Measurements from ENCODE around the gene ABLIM1.

The ABLIM1 gene

GRCh38 chr10:114489521-114490310, 168.4 kb downstream of the ABLIM1 start:
- no peak for DNase-seq (ENCODE audit: low spot score)

DNA sequence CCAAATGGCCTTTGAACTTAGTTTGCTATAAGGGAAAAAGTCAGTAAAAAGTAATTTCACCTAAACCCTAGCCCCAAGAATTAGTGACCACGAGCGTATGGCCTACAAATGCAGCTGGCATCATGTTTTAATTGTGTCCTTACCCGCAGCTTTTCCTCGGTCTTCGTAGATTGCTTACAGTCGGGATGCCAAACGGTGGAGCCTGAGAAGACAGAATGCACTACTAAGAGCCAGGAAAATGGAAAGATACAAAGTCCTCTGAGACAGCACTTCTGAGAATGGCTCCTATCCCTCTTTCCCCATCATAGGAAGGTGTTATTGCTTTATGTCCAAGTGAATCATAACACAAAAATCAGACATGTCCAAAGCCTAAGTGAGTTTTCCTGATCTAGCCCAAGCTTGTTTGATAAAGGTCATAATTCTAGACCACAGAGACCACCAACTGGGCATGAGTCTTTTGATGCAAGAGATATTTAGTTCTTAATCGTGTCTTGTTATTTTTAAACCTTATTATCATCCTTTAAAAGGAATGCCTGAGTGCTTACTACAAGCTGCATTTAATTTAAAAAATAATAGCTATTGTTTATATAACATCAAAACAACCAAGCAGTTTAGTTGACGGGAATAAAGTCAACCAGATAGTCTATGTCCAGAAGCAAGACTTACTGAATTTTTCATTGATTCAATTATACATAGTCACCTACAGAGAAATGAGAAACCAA, 170.1 kb downstream of the ABLIM1 start:
- no peak for DNase-seq (ENCODE audit: low spot score)

DNA sequence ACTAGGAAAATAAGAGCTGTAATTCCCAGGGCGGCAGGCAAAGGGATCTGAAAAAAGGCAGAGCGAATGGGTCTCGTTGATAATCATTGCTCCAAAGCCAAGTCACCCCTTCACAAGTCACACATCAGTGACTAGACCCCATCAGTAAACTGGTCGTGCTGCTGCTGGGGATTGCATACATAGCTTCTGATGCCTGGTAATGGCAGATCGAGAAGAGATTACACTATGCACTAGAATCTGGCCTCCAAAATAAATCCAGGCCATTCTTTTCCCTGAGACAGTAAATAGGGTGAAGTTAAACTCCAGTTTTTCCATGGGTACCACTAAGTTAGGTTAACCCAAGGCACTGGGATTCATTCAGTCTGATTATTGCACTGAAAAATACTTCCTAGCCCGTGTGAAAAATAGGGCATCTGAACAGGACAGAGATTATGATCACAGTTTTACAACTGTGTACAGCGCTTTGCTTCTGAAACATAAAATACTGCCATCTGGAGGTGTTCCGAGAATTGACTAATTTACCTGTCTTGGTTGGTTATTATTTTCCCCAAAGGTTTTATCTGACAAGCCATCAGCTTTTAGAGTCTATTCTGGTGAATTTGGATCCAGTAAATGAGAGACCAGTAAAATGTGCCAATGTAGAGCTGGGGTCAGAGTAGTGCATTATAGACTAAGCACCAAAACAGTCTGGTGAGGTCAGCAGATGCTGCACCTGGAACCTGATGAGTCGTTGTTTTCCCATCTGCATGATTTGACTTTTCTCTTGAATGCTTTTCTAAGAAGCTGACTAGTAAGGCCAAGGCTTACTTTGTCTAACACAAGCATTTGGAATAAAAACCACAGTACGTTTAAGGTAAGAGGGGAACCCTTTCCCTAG, 170.9 kb downstream of the ABLIM1 start:
- DNase-seq (ENCODE audit: low spot score), result peak; percentile 44

DNA sequence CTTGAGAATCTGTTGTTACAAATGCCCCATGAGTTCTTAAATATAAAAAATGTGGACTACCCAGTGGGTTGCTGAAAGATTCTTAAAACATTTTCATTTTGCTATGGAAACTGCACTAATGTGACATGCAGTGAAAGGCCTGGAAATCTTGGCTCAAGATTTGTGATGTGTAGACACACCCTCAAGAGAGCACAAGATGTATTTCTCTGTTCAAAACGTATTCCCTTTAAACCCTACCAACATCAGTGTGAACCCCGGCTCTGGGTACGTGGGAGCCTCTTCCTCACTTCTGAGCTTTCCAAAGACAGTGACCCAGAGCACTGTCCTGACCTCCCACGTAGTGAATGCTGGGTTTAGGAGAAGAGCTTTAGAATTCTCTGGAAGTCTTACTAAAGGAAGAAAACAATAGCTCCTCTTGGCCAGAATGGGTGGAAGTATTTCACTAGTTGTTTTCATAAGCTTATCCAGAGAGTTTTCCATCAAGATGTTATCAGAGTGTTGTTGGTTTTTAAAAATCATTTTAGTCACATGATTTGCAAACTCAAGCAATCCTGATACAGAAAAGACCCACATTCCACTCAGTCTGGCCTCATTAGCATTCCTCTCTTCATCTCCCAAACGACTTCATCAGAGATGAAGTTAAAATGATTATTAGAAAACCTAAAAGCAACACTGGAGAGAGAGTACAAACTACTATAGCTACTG, 172.2 kb downstream of the ABLIM1 start:
- DNase-seq (ENCODE audit: low spot score), result no peak

DNA sequence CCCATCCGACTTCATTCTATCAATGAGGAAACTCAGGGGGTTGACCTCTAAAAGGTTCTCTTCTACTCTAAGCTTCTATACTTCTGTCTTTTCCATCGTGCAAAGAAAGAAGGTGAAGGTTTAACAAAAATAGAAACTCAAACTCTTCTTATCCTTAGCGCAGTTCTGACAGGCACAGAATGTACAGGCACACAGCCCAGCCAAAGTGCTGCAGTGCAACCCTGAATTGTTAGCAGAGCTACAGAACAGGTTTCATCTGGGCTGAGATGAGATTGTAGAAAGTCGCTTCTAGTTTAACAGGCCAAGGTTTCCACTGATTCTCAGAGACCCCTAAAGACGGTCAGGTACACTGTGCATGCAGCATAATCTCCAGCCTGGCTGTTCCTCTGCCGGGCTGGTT, 174.5 kb downstream of the ABLIM1 start:
- DNase-seq (ENCODE audit: low spot score), result no peak

DNA sequence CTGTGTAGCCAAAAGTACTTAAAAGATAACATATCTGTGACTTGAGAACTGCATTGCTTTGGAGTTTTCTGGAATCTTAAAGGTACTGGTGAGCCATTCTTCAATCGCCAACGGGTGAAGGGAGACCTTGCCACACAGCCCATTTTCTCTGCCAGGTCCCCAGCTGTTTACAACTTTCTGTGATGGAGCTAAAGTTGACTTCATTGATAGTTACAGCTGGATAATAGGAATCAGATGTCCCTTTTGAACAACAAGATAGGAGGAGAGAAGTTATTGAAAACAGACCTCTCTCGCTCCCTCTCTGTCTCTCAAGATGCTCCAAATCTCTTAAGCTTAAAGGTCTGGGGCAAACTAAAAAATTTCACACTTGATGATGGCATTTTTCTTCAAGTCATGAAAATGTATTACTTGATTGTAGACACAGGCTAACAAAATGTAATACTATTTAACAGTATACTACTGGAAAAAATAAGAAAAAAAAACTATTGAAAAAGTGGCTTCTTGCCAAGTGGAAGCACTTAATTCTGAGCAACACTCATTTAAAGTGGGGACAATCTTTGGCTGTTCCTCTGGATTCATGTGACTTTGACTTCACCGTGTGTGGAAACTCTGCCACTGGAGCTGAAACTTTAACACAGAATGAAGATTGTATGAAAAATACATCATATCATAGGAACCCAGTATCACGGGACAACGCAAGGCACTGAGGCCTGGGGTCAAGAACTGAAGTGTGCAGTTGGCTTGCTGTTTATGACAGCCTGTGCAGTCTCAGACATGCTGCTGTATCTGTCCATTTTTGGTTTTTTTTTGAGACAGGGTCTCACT, 175.4 kb downstream of the ABLIM1 start:
- DNase-seq (ENCODE audit: low spot score), result no peak

GRCh38 chr10:114481055-114481454, 177.0 kb downstream of the ABLIM1 start:
- no peak for DNase-seq (ENCODE audit: low spot score)

GRCh38 chr10:114479836-114480235, 178.2 kb downstream of the ABLIM1 start:
- no peak for DNase-seq (ENCODE audit: low spot score)

- DNase-seq (ENCODE audit: low spot score), result no peak
Measured at GRCh38 chr10:114479307-114479706, 178.8 kb downstream of the ABLIM1 start.

DNA sequence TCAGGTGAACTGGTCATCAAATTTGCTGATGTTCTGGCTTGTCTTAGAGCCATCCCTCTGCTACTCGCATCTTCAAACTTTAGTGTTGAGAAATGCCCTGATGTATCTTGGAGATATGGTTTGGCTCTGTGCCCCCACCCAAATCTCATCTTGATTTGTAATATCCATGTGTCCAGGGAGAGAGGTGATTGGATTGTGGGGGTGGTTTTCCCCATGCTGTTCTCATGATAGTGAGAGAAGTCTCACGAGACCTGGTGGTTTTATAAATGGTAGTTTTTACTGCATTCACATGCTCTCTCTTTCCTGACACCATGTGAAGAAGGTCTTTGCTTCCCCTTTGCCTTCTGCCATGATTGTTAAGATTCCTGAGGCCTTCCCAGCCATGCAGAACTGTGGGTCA, 179.8 kb downstream of the ABLIM1 start:
- DNase-seq (ENCODE audit: low spot score), result no peak

- DNase-seq (ENCODE audit: low spot score), result peak; percentile 3
Measured at GRCh38 chr10:114477285-114477684, 180.8 kb downstream of the ABLIM1 start.

DNA sequence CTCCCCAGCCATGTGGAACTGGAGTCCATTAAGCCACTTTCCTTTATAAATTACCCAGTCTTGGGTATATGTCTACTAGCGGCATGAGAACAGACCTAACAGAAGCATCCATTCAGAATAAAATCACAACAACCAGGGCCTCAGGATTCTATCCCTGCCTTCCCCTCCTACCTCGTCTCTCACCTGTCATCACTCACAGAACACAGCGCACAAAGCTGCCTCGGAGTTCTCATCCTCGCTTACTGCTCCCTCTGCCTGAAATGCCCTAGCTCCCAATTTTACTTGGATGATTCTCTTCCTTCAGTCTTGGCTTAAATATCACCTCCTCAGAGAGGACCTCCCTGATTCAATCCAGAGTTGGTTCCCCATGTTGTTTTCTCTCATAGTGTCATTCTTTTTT, 183.1 kb downstream of the ABLIM1 start:
- no peak for DNase-seq (ENCODE audit: low spot score)

DNA sequence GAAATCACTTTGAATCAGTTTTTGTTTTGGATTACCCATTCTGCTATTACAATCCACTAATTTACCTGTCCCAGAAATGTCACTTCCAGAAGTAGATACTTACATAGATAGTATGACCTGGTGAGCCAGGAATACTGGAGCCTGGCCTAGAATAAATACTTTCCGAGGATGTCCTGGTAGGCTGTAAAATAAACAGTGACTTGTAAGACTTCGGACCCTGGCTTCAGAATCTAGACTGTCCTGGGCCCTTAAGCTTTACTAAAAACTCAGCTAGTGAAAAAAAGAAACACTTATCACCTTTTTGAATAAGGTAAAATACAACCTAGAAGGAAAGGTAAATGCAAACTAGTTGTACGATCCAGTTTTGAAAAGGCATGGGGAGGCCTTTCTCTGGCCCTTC, 184.3 kb downstream of the ABLIM1 start:
- DNase-seq (ENCODE audit: low spot score), result no peak

- DNase-seq (ENCODE audit: low spot score), result no peak
Measured at GRCh38 chr10:114472877-114473253, 185.2 kb downstream of the ABLIM1 start.

DNA sequence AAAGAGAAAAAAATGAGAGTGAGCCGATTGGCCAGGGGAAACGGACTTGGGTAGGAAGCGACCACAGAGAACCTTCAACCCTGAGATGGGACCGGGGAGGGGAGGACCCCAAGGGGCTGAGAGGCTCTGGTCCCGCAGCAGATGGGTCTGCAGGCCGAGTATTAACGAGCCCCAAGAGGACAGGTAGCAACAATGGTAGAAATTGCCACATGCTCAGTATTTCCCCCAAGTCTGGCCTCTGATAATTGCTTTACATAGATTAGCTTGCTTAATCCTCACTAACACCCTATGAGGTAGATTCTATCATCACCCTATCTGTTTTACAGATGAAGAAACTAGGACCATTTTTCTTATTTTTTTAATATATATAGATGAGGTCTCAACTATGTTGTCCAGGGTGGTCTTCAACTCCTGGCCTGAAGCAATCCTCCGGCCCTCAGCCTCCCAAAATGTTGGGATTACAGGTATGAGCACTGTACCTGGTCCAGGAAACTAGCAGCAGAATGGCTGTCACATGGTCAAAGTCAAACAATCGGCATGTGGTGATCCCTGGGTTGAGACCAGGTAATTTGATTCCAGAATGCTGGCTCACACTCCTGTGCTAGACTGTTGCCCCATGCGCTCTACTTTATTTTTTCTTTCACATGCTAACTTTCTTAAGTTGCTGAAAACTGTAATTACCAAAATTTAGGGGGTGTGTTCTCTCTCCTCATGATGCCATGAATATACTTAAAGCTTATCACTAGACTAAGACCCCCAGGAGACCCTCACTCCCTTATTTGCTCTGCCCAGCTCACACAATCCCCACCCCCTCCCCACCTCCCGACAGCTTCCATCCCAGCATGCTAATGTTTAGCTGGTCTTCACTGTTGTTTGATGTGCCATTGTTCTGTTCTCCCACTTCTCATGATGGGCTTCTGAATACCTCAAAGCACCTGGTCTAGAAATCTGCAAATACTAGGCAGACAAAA, 185.9 kb downstream of the ABLIM1 start:
- no peak for DNase-seq (ENCODE audit: low spot score)

DNA sequence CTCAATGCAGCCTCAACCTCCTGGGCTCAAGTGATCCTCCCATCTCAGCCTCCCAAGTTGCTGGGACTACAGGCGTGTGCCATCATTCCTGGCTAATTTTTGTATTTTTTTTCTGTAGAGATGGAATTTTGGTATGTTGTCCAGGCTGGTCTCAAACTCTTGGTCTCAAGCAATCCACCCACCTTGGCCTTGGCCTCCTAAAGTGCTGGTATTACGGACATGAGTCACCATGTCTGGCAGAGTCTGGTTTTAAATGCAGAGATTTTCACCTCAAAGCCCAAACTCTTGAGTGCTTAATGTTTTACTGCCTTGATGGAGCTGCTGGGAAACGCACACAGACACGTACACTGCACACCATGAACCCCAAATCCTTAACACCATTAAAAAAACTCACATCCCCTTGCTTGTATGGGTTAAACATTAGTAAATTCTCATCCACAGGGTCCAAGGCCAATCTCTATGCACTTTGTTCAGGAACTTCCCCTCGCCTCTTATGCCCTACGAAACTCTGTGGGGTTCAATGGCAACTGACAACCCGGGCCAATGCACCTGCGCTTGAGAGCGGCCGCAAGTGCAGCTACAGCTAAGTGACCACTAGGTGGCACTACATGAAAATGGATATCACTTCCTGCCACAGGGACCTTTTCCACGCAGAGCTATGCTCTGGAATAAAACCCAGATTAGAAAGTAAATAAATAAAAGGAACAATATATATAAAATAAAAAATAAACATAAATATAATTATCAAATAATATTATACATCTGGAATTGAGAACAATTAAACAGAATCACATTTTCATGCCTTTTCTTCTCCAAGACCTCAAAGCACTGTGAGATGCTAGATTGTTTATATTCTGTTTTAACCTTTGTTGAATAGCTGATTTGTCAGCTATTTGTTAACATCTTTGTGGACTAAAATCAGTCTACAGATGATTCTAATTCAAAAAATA, 186.8 kb downstream of the ABLIM1 start:
- peak; percentile 78 for DNase-seq (ENCODE audit: low spot score)

- DNase-seq (ENCODE audit: low spot score), result no peak
Measured at GRCh38 chr10:114470361-114470760, 187.7 kb downstream of the ABLIM1 start.

DNA sequence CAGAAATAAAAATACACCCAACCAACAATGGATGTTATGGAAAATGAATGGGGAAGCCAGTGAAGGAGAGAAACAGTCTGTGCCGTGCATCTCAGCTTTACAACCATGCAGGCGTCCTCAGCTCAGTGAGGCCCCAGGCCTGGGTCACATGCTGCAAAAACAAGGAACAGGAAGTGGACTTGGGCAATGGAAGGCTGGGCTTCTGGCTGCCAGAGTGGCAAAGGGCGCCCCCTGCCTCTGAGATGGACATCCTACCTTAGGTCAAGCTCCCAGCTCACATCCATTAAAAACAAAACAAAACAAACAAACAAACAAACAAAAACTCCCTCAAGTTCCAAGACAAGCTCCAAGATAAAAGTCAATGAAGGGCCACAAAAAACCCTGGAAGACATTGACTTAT, 199.1 kb downstream of the ABLIM1 start:
- peak; percentile 26 for DNase-seq (ENCODE audit: low spot score)
